Neutrophil (primary cell): ENCODE measurements around the gene NFATC2IP.
"Not testable (repeated sequence)": the region's sequence is repeated elsewhere in the genome, so short reads cannot be mapped to it uniquely, and the experiment has no call there.

Experiments
- H3K27ac ChIP-seq: fragments of 200-600 bp; sonication (generic); 2 replicates; pipeline ENCODE4 v1.5.1; 2016; ENCODE audit warnings: mild to moderate bottlenecking, moderate library complexity
- H3K27me3 ChIP-seq: fragments of 200-600 bp; sonication (generic); 2 replicates; pipeline ENCODE4 v1.6.0; 2016; ENCODE audit warnings: mild to moderate bottlenecking
- H3K36me3 ChIP-seq: fragments of 200-600 bp; sonication (generic); 2 replicates; pipeline ENCODE4 v1.5.1; 2017
- H3K4me1 ChIP-seq, 2 experiments: fragments of 200-600 bp in 1 of 2; sonication (generic) in 1 of 2; 1 replicate in 1 of 2; 2 replicates in 1 of 2; pipeline versions ENCODE4 v1.5.1 to v1.6.1; 2013 to 2016; ENCODE audit warnings: low read depth in 1 of 2, low read length in 1 of 2, mild to moderate bottlenecking in 1 of 2, moderate library complexity in 1 of 2; ENCODE audit not compliant: control insufficient read depth in 1 of 2, insufficient read depth in 1 of 2
- H3K4me3 ChIP-seq, 2 experiments: fragments of 200-600 bp in 1 of 2; sonication (generic) in 1 of 2; 1 replicate in 1 of 2; 2 replicates in 1 of 2; pipeline ENCODE4 v1.5.1; 2013 to 2016; ENCODE audit warnings: low read depth in 1 of 2, low read length in 1 of 2, mild to moderate bottlenecking in 1 of 2, moderate library complexity in 1 of 2
- H3K9me3 ChIP-seq: fragments of 200-600 bp; sonication (generic); 2 replicates; pipeline ENCODE4 v1.5.1; 2016
- TF ChIP-seq, protein P1 (sequence below): fragments of 200-600 bp; sonication (generic); IDR thresholded peaks from 2 replicates; pipeline ENCODE4 v1.5.1; 2016; ENCODE audit warnings: antibody characterized with exemption

The NFATC2IP gene

DNA sequence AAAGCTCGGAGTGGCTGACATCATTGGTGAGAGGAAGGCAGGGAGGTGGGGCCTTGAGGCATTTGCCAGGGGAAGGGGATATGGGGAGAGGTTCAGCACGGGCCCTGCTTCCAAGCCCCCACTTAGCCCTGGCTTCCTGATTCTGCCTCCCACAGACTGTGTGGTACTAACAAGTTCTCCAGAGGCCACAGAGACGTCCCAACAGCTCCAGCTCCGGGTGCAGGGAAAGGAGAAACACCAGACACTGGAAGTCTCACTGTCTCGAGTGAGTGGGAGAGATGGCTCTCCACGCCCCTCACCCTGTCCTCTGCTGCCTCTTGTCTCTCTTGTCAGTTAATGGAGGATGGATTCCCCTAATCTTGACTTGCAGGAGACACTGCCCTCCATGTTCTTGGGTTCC lies 8.1 kb downstream of the NFATC2IP start:
- H3K4me3 ChIP-seq, result no peak overlapping the region
- no peak overlapping the region for H3K27ac ChIP-seq
- peaks cover 87% of the 10 kb centered on the region for H3K36me3 ChIP-seq
- H3K9me3 ChIP-seq, result no peaks in the 10 kb centered on the region
- no peaks in the 10 kb centered on the region for H3K27me3 ChIP-seq
- no peaks in the 10 kb centered on the region for H3K4me1 ChIP-seq
- TF ChIP-seq, protein P1, sequence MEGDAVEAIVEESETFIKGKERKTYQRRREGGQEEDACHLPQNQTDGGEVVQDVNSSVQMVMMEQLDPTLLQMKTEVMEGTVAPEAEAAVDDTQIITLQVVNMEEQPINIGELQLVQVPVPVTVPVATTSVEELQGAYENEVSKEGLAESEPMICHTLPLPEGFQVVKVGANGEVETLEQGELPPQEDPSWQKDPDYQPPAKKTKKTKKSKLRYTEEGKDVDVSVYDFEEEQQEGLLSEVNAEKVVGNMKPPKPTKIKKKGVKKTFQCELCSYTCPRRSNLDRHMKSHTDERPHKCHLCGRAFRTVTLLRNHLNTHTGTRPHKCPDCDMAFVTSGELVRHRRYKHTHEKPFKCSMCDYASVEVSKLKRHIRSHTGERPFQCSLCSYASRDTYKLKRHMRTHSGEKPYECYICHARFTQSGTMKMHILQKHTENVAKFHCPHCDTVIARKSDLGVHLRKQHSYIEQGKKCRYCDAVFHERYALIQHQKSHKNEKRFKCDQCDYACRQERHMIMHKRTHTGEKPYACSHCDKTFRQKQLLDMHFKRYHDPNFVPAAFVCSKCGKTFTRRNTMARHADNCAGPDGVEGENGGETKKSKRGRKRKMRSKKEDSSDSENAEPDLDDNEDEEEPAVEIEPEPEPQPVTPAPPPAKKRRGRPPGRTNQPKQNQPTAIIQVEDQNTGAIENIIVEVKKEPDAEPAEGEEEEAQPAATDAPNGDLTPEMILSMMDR, result no peak

DNA sequence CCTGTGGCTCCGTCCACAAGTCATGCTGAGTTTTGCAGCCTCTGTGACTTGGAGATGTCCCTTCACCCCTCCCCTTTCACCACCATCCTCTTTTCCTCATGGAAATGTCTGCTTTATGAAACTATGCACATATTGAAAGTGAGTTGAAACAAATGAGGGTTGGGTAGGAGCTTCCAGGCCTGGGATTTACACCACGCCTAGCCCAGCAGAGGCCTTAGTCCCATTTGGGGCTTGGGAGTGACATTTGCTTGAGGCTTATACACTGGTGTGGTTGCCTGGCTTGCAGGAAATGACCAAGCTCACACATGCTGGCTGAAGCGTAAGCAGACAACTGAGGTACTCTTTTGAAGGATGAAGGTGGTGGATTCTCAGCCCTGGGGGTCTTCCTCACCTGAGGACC lies 13.3 kb downstream of the NFATC2IP start:
- Histone ChIP-seq H3K4me1 (no peaks in the 10 kb centered on the region), H3K27ac (no peak overlapping the region), H3K27me3 (no peaks in the 10 kb centered on the region), H3K4me3 (no peak overlapping the region), H3K36me3 (peaks cover 65% of the 10 kb centered on the region), H3K9me3 (no peaks in the 10 kb centered on the region)
- TF ChIP-seq, protein P1, result no peak

DNA sequence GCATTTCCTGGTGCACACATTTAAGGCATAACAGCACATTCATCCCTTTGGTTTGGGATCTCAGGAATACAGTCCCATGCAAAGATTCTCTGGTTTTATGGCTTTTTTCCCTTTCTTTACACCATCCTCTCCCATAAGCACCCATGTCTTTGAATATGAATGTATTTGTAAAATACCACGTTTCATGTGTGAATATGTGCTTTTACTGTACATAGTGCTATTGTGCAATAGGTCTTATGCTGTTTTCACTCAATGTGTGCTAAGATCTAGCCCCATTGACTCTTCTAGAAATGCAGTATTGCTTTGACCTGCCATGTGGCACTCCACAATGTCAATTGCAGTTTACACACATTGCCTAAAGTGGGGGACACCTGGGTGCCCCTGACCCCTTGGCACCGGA lies 13.8 kb downstream of the NFATC2IP start:
- Histone ChIP-seq H3K27ac (no peak overlapping the region), H3K4me1 (no peaks in the 10 kb centered on the region)

DNA sequence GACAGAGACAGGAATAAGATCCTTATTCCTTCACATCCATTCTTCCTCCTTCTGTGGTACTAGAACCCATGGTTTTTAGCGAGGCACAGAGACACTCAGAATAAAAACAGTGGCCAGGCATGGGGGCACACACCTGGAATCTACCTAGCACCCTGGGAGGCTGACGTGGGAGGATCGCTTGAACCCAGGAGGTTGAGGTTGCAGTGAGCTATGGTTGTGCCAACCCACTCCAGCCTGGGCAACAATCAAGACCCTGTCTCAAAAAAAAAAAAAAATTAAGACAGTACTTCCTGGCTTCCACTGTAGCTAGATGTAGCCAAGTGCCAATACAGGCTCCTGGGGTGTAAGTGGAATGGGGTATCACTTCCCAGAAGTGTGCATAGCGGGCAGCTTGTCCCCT lies 16.4 kb downstream of the NFATC2IP start:
- Histone ChIP-seq H3K4me3 (no peak overlapping the region), H3K36me3 (peaks cover 39% of the 10 kb centered on the region), H3K27me3 (no peaks in the 10 kb centered on the region), H3K27ac (no peak overlapping the region), H3K9me3 (no peaks in the 10 kb centered on the region), H3K4me1 (no peaks in the 10 kb centered on the region)
- TF ChIP-seq, protein P1, result no peak

More for the DNA sequence above, 13.8 kb downstream of the NFATC2IP start:
- TF ChIP-seq, protein P1, result no peak
- Histone ChIP-seq H3K27me3 (no peaks in the 10 kb centered on the region), H3K4me3 (no peak overlapping the region), H3K9me3 (no peaks in the 10 kb centered on the region), H3K36me3 (peaks cover 62% of the 10 kb centered on the region)

DNA sequence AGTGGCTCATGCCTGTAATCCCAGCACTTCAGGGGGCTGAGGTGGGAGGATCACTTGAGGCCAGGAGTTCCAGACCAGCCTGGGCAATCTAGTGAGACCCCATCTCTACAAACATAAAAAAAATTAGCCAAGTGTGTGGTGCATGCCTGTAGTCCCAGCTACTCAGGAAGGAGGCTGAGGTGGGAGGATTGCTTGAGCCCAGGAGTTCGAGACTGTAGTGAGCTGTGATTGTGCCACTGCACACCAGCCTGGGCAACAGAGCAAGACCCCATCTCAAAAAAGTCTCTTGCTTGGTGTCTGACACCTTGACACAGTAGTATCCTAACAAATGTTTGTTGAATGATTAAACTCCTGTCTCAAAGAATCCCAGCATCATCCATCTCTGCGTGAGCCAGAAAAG lies 19.0 kb downstream of the NFATC2IP start:
- not testable (repeated sequence) for H3K27me3 ChIP-seq, H3K4me1 ChIP-seq, H3K9me3 ChIP-seq, H3K27ac ChIP-seq, H3K4me3 ChIP-seq
- peaks cover 14% of the 10 kb centered on the region for H3K36me3 ChIP-seq

DNA sequence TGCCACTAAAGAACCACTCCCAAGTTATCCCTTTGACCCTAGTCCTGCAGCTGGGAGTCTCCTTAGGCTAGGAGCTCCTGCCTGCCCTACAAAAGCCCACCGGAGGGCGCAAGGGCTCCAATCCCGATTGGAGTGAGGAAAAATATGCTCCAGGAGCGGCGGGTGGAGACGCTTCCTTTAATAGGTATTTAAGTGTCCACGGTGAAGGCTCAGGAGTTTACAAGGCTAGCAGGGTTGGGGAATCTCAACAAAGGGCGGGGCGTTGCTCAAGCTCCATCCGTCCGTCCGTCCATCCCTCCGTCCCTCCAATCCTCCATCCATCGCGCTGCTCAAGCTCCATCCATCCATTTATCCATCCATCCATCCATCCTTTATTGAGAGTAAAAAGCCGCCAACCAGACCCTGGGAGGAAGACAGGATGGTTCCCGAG lies 23.3 kb downstream of the NFATC2IP start:
- Histone ChIP-seq H3K27ac (peak overlapping the region; percentile 68), H3K4me3 (peak overlapping the region; percentile 85 to 94), H3K4me1 (peaks cover 45 to 49% of the 10 kb centered on the region in 2 experiments), H3K36me3 (no peaks in the 10 kb centered on the region), H3K9me3 (no peaks in the 10 kb centered on the region), H3K27me3 (no peaks in the 10 kb centered on the region)
- TF ChIP-seq, protein P1, result no peak
